Bronchial epithelial cell (primary cell): ENCODE results near the gene PHAF1. TPM values are rescaled to one million over a fixed set of nuclear protein-coding genes. Genes with fewer than 3 reads are reported as not detected.

Experiments used
- DNase-seq: peaks from one replicate; pipeline ENCODE4 v3.0.0-alpha.2; 2010; ENCODE audit warnings: low read depth
- FAIRE-seq: peaks from 2 replicates; lab custom pipeline; 2011; peaks lifted over from hg19 to GRCh38; lab: Jason Lieb, UNC
- H3K27me3 ChIP-seq: 2 replicates; pipeline ENCODE4 v1.5.1; 2011; ENCODE audit warnings: low read length; ENCODE audit not compliant: control insufficient read depth, insufficient read depth
- H3K36me3 ChIP-seq: 2 replicates; pipeline ENCODE4 v1.5.1; 2011; ENCODE audit warnings: low read length; ENCODE audit not compliant: control insufficient read depth, insufficient read depth
- H3K4me3 ChIP-seq: 2 replicates; pipeline ENCODE4 v1.5.1; 2011; ENCODE audit warnings: mild to moderate bottlenecking, low read depth, low read length, control low read depth
- total RNA-seq: library from RNA; depleted of rRNA; stranded (reverse); fragments of >200 nt; gene quantifications from 2 replicates; pipeline ENCODE4 v1.2.1, GENCODE V29; 2014
- TF ChIP-seq, protein P1 (sequence below): IDR thresholded peaks from 2 replicates; pipeline ENCODE4 v1.5.1; 2011; ENCODE audit warnings: mild to moderate bottlenecking, moderate library complexity, low read length, control low read depth, inconsistent platforms; ENCODE audit not compliant: insufficient read depth, severe bottlenecking

Gene PHAF1
- total RNA-seq = 7.6 and 16.3 TPM in 2 replicates

DNA sequence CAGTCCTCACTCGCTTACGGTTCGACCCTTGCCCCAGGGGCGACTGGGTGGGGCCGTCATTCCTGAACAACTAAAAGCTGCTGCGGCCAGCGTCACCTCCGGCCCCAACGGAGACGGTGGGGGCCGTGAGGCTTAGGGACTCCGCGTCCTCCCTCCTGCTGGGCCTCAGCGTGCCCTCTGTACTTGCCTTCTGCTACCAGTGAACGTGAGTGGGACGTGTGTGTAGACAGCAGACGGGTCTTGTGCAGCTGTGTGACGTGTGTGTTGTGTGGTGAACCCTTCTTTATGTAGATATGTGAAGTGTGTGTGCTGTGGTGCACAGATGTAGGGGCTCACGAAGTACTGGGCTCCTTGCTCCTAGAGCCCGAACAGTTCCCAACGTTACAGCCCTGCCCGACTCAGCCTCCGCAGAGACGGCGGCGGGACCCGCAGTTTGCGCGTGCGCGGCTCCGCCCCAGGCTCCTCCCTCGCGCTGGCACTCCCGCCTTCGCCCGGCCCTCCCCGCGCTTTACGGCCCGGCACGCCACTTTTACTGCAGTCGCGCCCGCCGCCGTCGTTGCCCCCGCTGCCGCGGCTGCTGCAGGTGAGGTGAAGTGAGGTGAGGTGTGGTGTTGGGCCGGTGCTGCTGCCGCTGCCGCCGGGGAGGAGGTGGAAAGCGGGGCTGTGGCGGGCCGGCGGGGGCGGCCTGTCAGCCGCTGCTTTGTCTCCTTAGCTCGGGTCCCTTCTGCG, at the start of gene PHAF1:
PHAF1 (plus strand) TSS at position 535 of the 729 bp plus-strand sequence. CDS start 235 bp downstream, outside the sequence.
- DNase-seq (peak; percentile 76), FAIRE-seq (no peak)
- H3K36me3 ChIP-seq = no peaks in the 10 kb centered on the region
- TF ChIP-seq, protein P1, sequence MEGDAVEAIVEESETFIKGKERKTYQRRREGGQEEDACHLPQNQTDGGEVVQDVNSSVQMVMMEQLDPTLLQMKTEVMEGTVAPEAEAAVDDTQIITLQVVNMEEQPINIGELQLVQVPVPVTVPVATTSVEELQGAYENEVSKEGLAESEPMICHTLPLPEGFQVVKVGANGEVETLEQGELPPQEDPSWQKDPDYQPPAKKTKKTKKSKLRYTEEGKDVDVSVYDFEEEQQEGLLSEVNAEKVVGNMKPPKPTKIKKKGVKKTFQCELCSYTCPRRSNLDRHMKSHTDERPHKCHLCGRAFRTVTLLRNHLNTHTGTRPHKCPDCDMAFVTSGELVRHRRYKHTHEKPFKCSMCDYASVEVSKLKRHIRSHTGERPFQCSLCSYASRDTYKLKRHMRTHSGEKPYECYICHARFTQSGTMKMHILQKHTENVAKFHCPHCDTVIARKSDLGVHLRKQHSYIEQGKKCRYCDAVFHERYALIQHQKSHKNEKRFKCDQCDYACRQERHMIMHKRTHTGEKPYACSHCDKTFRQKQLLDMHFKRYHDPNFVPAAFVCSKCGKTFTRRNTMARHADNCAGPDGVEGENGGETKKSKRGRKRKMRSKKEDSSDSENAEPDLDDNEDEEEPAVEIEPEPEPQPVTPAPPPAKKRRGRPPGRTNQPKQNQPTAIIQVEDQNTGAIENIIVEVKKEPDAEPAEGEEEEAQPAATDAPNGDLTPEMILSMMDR = no peak
- H3K4me3 ChIP-seq = peak within 1 kb of the TSS; percentile 76
- H3K27me3 ChIP-seq = no peaks in the 10 kb centered on the region

DNA sequence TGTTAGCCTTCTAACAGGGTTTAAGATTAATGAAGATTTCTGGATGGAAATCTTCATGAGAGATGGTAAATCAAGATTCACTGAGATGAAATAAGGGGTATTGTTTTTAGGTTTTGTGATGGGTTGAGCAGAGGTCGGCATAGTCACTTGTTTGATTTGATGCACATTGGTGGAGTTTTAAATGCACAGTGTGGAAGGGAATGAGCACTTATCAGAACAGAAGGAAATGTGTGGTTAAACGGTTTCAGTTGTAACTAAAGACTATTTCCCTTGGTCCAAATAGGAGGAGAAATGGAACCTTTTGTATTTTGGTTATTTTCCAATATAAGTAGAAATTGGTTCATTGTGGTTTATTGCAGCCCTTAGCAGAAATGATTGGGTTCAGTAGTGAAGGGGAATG, 46.7 kb upstream of the PHAF1 start:
- Histone ChIP-seq H3K4me3 (no peak overlapping the region), H3K36me3 (peaks cover 3% of the 10 kb centered on the region), H3K27me3 (no peaks in the 10 kb centered on the region)
- TF ChIP-seq, protein P1 = no peak
- DNase-seq (no peak), FAIRE-seq (no peak)

DNA sequence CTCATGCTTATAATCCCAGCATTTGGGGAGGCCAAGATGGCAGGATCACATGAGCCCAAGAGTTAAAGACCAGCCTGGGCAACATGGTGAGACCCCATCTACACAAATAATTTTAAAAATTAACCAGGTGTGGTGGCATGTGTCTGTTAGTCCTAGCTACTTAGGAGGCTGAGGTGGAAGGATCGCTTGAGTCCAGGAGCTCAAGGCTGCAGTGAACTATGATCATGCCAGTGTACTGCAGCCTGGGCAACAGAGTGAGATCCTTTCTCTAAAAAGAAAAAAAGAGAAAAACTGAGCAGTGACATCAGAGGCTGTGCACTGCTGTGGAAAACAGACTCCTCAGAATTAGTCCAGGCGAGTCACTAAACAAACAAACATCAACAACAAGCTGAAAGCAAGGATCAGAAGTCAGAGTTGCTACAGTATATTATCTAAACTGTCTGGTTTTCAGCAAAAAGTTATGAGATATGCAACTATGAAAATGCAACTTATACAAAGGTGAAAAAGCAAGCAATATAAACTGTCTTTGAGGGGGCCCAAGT, 41.5 kb upstream of the PHAF1 start:
- FAIRE-seq = peak; percentile 50
- TF ChIP-seq, protein P1 = no peak
- no peak overlapping the region for H3K4me3 ChIP-seq
- peak; percentile 41 for DNase-seq
- H3K27me3 ChIP-seq = no peaks in the 10 kb centered on the region
- peaks cover 4% of the 10 kb centered on the region for H3K36me3 ChIP-seq

DNA sequence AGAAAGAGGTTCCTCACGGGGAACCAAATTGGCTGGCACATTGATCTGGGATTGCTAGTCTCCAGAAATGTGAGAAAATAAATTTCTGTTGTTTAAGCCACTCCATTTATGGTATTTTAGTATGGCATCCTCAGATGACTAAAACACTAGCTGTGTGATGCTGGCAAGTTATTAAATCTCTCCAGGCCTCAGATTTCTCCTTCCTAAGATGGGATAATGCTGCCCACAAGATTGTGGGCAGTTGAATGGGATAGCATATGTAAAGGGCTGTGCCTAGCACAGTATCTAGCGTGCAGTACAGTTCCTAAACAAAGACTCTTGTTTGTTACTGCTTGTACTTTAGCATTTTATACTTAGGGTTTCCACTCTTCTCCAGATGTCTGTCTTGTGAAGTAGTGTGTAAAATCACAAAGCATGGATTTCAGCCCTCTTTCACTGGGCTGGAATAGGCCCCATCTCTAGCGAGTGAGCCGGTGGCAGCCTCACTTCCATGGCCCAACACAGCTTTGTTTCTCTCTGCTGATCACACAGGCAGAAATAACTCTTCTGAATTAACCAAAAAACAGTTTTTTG, 38.2 kb upstream of the PHAF1 start:
- H3K4me3 ChIP-seq = no peak overlapping the region
- H3K36me3 ChIP-seq = peaks cover 5% of the 10 kb centered on the region
- no peak for DNase-seq
- TF ChIP-seq, protein P1 = no peak
- H3K27me3 ChIP-seq = no peaks in the 10 kb centered on the region
- FAIRE-seq = no peak

DNA sequence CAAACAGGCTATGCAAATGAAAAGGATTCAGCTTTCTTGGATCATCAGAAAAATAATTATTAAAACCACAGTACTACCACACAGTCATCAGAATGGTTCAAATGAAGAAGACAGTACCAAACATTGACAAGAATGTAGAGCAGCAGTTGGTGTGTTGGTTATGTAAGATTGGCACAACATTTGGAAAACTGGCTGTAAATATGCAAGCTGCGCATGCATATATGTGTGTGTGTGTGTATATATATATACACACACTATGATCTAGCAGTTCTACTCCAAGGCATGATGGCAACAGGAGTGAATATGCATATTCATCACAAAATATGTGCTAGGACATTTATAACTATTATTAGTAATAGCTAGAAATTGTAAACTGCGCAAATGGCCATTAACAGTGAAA, 34.4 kb upstream of the PHAF1 start:
- Histone ChIP-seq H3K36me3 (peaks cover 2% of the 10 kb centered on the region), H3K4me3 (no peak overlapping the region), H3K27me3 (no peaks in the 10 kb centered on the region)
- FAIRE-seq (no peak), DNase-seq (no peak)
- TF ChIP-seq, protein P1 = no peak
